ENCODE measurements around the gene DUSP9. TPM values are rescaled to one million over a fixed set of nuclear protein-coding genes. Genes with fewer than 3 reads are reported as not detected.

DUSP9 gene
- total RNA-seq, 1 donor from 2014 or later = 1.3 TPM

DNA sequence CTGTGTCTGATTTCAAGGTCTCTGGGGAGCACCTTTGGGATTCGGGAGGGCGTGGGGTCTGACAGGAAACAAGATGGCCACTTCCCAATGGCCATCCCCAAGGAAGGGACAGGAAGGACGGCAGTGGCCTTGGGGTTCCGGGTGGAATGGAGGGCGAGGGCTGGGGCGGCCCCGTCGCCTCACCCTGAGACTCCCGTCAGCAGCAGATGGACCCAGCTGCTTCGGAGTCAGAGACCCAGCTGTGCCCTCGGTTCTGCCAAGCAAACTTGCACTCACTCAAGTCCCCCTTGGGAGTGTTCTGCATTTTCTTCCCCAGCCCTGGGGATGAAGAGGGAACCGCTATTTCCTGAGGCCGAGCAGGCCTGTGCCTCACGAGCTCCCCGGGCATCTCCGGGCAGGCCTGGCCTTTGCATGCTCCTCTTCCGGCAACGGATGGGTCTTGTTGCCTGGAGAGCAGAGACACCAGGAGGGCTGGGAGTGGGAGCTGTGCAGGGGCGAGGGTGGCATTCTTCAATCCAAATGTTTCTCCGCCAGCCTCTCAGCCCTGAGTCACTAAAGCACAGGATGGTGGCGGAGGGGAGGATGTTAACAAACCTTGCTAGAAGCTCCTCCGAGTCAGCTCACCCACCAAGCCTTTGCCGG is 6.8 kb upstream of the DUSP9 start:
- no peak for DNase-seq (ENCODE audit: low read depth)
- peaks cover 3% of the 10 kb centered on the region for H3K27me3 ChIP-seq (ENCODE audit: control insufficient read depth, insufficient read depth, low read length)
- no peaks in the 10 kb centered on the region for H3K36me3 ChIP-seq (ENCODE audit: control insufficient read depth, insufficient read depth, low read length)
- no peak overlapping the region for H3K4me3 ChIP-seq (ENCODE audit: low read depth, low read length)
- TF ChIP-seq, protein P1, sequence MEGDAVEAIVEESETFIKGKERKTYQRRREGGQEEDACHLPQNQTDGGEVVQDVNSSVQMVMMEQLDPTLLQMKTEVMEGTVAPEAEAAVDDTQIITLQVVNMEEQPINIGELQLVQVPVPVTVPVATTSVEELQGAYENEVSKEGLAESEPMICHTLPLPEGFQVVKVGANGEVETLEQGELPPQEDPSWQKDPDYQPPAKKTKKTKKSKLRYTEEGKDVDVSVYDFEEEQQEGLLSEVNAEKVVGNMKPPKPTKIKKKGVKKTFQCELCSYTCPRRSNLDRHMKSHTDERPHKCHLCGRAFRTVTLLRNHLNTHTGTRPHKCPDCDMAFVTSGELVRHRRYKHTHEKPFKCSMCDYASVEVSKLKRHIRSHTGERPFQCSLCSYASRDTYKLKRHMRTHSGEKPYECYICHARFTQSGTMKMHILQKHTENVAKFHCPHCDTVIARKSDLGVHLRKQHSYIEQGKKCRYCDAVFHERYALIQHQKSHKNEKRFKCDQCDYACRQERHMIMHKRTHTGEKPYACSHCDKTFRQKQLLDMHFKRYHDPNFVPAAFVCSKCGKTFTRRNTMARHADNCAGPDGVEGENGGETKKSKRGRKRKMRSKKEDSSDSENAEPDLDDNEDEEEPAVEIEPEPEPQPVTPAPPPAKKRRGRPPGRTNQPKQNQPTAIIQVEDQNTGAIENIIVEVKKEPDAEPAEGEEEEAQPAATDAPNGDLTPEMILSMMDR (IDR thresholded peaks at IDR 0.05; ENCODE audit: insufficient read depth, low read length, severe bottlenecking) = no peak
- no peak for FAIRE-seq

- TF ChIP-seq, protein P1 (IDR thresholded peaks at IDR 0.05; ENCODE audit: insufficient read depth, low read length, severe bottlenecking) = no peak
- H3K4me3 ChIP-seq (ENCODE audit: low read depth, low read length) = no peak overlapping the region
- DNase-seq (ENCODE audit: low read depth) = no peak
- FAIRE-seq = no peak
- H3K36me3 ChIP-seq (ENCODE audit: control insufficient read depth, insufficient read depth, low read length) = no peaks in the 10 kb centered on the region
- peaks cover 3% of the 10 kb centered on the region for H3K27me3 ChIP-seq (ENCODE audit: control insufficient read depth, insufficient read depth, low read length)
Measured at GRCh38 chrX:153640736-153641575, 6.0 kb upstream of the DUSP9 start.

GRCh38 chrX:153641627-153642026 is 5.4 kb upstream of the DUSP9 start:
- no peak for FAIRE-seq
- no peak for DNase-seq (ENCODE audit: low read depth)
- no peak overlapping the region for H3K4me3 ChIP-seq (ENCODE audit: low read depth, low read length)
- H3K36me3 ChIP-seq (ENCODE audit: control insufficient read depth, insufficient read depth, low read length) = no peaks in the 10 kb centered on the region
- peaks cover 3% of the 10 kb centered on the region for H3K27me3 ChIP-seq (ENCODE audit: control insufficient read depth, insufficient read depth, low read length)
- TF ChIP-seq, protein P1 (IDR thresholded peaks at IDR 0.05; ENCODE audit: insufficient read depth, low read length, severe bottlenecking) = no peak

GRCh38 chrX:153642051-153642654 is 4.8 kb upstream of the DUSP9 start:
- Histone ChIP-seq H3K4me3 (ENCODE audit: low read depth, low read length) (no peak overlapping the region), H3K36me3 (ENCODE audit: control insufficient read depth, insufficient read depth, low read length) (no peaks in the 10 kb centered on the region), H3K27me3 (ENCODE audit: control insufficient read depth, insufficient read depth, low read length) (peaks cover 3% of the 10 kb centered on the region)
- TF ChIP-seq, protein P1 (IDR thresholded peaks at IDR 0.05; ENCODE audit: insufficient read depth, low read length, severe bottlenecking) = no peak
- no peak for FAIRE-seq
- no peak for DNase-seq (ENCODE audit: low read depth)

DNA sequence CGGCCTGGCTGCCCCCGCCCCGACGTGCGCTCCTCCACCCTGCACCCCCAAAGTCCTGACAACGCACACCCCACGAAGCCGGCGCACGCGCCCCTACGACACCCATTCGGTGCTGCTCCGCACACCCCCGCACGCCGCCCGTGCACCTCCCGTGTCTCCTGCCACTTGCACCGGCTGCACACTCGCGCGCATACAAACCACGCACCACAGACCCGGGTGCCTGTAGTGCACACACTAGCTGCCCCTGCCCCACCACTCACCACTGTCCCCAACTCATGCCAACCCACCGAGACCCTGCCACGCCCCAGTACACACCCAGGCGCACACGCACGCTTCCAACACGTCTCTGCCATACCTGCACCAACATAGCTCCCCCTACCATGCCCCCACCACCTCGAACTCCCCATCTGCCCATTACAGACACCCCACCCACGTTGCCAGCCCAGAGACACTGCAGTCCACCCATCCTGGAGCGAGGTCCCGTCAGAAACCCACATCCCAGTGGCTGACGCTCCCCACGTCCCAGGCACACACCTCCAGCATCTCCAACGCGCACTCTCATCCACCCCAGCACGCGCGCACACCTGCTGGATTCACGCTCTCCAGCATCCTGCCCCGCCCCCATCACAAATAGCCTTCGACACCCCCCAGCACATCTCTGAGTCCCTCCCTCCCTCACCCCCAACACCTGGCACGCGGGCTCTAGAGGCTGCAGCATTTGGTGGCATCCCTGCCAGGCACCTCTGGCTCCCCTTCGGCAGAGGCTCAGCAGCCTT is 4.2 kb upstream of the DUSP9 start:
- Histone ChIP-seq H3K36me3 (ENCODE audit: control insufficient read depth, insufficient read depth, low read length) (no peaks in the 10 kb centered on the region), H3K4me3 (ENCODE audit: low read depth, low read length) (no peak overlapping the region), H3K27me3 (ENCODE audit: control insufficient read depth, insufficient read depth, low read length) (peaks cover 3% of the 10 kb centered on the region)
- DNase-seq (ENCODE audit: low read depth) = no peak
- TF ChIP-seq, protein P1 (IDR thresholded peaks at IDR 0.05; ENCODE audit: insufficient read depth, low read length, severe bottlenecking) = no peak
- no peak for FAIRE-seq
